HepG2 (cell line): ENCODE data around the gene DTD2. TPM values are rescaled to one million over a fixed set of nuclear protein-coding genes. Genes with fewer than 3 reads are reported as not detected.

Experiments used
- ARNTL ChIP-seq: sonication (generic); formaldehyde crosslinking; IDR thresholded peaks from 2 replicates; pipeline ENCODE4 v1.4.0; 2020; ENCODE audit warnings: mild to moderate bottlenecking, missing genetic modification reagents
- GTF2F1 ChIP-seq: fragments of 150-350 bp; IDR thresholded peaks from 2 replicates; pipeline ENCODE4 v1.6.1; 2014; ENCODE audit warnings: low read length
- KDM2A ChIP-seq: sonication (generic); formaldehyde crosslinking; IDR thresholded peaks from 2 replicates; pipeline ENCODE4 v1.4.0; 2020; ENCODE audit warnings: low read depth, missing genetic modification reagents, borderline replicate concordance
- MLLT10 ChIP-seq: sonication (generic); formaldehyde crosslinking; IDR thresholded peaks from 2 replicates; pipeline ENCODE4 v1.4.0; 2020; ENCODE audit warnings: missing genetic modification reagents
- ZNF121 ChIP-seq: sonication (generic); formaldehyde crosslinking; IDR thresholded peaks from 2 replicates; pipeline ENCODE4 v1.5.0; 2020; ENCODE audit warnings: mild to moderate bottlenecking, missing genetic modification reagents
- ZNF124 ChIP-seq: sonication (generic); formaldehyde crosslinking; IDR thresholded peaks from 2 replicates; pipeline ENCODE4 v1.4.0; 2020; ENCODE audit warnings: missing genetic modification reagents
- ZNF207 ChIP-seq: fragments of 450-650 bp; IDR thresholded peaks from 2 replicates; pipeline ENCODE4 v1.6.1; 2016; ENCODE audit warnings: antibody characterized with exemption, borderline replicate concordance
- ZNF879 ChIP-seq: sonication (generic); formaldehyde crosslinking; IDR thresholded peaks from 2 replicates; pipeline ENCODE4 v1.8.1; 2023; ENCODE audit warnings: missing genetic modification reagents
- ZZZ3 ChIP-seq: sonication (generic); formaldehyde crosslinking; IDR thresholded peaks from 2 replicates; pipeline ENCODE4 v1.4.0; 2020; ENCODE audit warnings: missing genetic modification reagents, mild to moderate bottlenecking, borderline replicate concordance
- polyA plus RNA-seq, 8 experiments: library from polyadenylated mRNA; depleted of rRNA in 3 of 8; stranded (reverse) in 7 of 8; unstranded in 1 of 8; fragments of >200 nt; fragmentation: Illumina TruSeq in 4 of 8; extraction: Trizol in 4 of 8; gene quantifications; 2 replicates each; pipeline versions ENCODE4 v1.2.1 to v1.2.3, GENCODE V29; 2011 to 2016; ENCODE audit warnings: low read depth in 4 of 8, missing spikeins in 1 of 8, mixed read lengths in 1 of 8; ENCODE audit not compliant: insufficient read depth in 1 of 8
- total RNA-seq, 5 experiments: library from RNA; depleted of rRNA; stranded (reverse); fragments of >200 nt; fragmentation: Illumina TruSeq; extraction: Trizol; gene quantifications; 2 replicates each; pipeline ENCODE4 v1.2.3, GENCODE V29; 2016; ENCODE audit warnings: low read depth in 1 of 5
- TF ChIP-seq, protein P1 (sequence below), 2 experiments: sonication (generic) in 1 of 2; formaldehyde crosslinking in 1 of 2; IDR thresholded peaks; 2 replicates each; pipeline versions ENCODE4 v1.6.1 to v1.9.0; 2014 to 2022; ENCODE audit warnings: antibody characterized with exemption in 1 of 2, borderline replicate concordance in 1 of 2, inconsistent platforms in 1 of 2, low read depth in 1 of 2, missing genetic modification reagents in 1 of 2
- TF ChIP-seq, protein P2 (sequence below): sonication (generic); formaldehyde crosslinking; IDR thresholded peaks from 2 replicates; pipeline ENCODE4 v1.5.0; 2020; ENCODE audit warnings: mild to moderate bottlenecking, missing genetic modification reagents, borderline replicate concordance
- TF ChIP-seq, protein P3 (sequence below): IDR thresholded peaks from 2 replicates; pipeline ENCODE4 v1.6.1; 2012; ENCODE audit warnings: low read length, improper control_type of control experiment
- TF ChIP-seq, protein P4 (sequence below): sonication (generic); formaldehyde crosslinking; IDR thresholded peaks from 2 replicates; pipeline ENCODE4 v1.4.0; 2020; ENCODE audit warnings: missing genetic modification reagents, borderline replicate concordance
- TF ChIP-seq, protein P5 (sequence below): sonication (generic); formaldehyde crosslinking; IDR thresholded peaks from 2 replicates; pipeline ENCODE4 v1.4.0; 2020; ENCODE audit warnings: missing genetic modification reagents

The DTD2 gene
- total and polyA plus RNA-seq, 2 of the 13 experiments (the other 11 are each of a cell fraction or from before 2014, with no cell fraction given), result 22.3 to 49.8 TPM

DNA sequence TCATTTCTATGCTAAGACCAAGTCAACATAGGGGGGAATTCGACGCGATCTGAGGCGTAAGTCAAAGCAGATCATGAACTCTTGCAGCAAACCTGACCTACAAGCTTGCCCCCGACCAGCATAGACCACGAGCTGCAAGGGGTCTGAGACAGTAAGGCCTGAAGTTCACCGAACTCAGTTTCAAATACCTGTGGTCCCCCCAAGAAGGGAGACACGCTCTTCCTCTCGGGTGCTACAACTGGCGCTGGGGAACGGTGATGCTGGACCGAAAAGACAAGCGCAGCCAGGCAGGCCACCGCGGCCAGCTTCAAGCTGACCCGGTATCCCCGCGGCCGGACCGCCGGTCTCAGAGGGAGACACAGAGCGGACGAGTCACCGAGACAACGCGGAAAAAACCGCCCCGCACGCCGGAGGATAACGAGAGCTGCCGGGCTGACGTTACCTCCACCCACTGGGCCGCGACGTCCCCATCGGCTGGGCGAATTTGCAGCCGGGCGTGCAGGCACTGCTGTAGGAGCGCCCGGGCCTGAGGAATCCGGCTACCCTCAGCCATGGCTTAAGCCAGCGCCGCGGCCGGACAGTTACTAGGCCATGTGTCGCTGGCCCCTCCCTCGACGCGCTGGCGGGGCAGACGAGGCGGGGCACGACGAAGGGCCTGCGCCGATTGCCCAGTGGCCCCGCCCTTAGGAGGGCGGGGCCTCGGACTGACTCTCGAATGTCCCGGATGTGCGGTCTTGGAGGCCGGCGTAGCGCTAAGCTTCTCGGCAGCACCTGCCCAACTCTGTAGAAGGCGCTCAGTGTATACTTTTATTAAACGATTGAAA, at the start of gene DTD2 (continued):
- TF ChIP-seq, protein P1, sequence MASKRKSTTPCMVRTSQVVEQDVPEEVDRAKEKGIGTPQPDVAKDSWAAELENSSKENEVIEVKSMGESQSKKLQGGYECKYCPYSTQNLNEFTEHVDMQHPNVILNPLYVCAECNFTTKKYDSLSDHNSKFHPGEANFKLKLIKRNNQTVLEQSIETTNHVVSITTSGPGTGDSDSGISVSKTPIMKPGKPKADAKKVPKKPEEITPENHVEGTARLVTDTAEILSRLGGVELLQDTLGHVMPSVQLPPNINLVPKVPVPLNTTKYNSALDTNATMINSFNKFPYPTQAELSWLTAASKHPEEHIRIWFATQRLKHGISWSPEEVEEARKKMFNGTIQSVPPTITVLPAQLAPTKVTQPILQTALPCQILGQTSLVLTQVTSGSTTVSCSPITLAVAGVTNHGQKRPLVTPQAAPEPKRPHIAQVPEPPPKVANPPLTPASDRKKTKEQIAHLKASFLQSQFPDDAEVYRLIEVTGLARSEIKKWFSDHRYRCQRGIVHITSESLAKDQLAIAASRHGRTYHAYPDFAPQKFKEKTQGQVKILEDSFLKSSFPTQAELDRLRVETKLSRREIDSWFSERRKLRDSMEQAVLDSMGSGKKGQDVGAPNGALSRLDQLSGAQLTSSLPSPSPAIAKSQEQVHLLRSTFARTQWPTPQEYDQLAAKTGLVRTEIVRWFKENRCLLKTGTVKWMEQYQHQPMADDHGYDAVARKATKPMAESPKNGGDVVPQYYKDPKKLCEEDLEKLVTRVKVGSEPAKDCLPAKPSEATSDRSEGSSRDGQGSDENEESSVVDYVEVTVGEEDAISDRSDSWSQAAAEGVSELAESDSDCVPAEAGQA (IDR thresholded peaks at IDR 0.05; ENCODE audit: low read depth), result peak; percentile 84
- TF ChIP-seq, protein P1 (CRISPR knock-in tag; IDR thresholded peaks at IDR 0.05; ENCODE audit: borderline replicate concordance), result peak; percentile 94
- TF ChIP-seq, protein P2, sequence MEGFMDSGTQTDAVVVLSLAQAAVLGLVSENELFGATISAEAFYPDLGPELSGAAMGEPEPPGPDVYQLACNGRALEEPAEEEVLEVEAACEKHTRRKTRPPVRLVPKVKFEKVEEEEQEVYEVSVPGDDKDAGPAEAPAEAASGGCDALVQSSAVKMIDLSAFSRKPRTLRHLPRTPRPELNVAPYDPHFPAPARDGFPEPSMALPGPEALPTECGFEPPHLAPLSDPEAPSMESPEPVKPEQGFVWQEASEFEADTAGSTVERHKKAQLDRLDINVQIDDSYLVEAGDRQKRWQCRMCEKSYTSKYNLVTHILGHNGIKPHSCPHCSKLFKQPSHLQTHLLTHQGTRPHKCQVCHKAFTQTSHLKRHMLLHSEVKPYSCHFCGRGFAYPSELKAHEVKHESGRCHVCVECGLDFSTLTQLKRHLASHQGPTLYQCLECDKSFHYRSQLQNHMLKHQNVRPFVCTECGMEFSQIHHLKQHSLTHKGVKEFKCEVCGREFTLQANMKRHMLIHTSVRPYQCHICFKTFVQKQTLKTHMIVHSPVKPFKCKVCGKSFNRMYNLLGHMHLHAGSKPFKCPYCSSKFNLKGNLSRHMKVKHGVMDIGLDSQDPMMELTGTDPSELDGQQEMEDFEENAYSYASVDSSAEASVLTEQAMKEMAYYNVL (CRISPR knock-in tag), result peak; percentile 98; the same call in 1 of the 2 replicates
- TF ChIP-seq ZZZ3 (CRISPR knock-in tag), result peak; percentile 99
- TF ChIP-seq ZNF879, result peak; percentile 94
- TF ChIP-seq KDM2A (CRISPR knock-in tag), result peak; percentile 100
- peak; percentile 87 for TF ChIP-seq ZNF121 (CRISPR knock-in tag)
- peak; percentile 96 for TF ChIP-seq ARNTL (CRISPR knock-in tag)
- TF ChIP-seq MLLT10 (CRISPR knock-in tag), result peak; percentile 90; the same call in 1 of the 2 replicates
- TF ChIP-seq, protein P3, sequence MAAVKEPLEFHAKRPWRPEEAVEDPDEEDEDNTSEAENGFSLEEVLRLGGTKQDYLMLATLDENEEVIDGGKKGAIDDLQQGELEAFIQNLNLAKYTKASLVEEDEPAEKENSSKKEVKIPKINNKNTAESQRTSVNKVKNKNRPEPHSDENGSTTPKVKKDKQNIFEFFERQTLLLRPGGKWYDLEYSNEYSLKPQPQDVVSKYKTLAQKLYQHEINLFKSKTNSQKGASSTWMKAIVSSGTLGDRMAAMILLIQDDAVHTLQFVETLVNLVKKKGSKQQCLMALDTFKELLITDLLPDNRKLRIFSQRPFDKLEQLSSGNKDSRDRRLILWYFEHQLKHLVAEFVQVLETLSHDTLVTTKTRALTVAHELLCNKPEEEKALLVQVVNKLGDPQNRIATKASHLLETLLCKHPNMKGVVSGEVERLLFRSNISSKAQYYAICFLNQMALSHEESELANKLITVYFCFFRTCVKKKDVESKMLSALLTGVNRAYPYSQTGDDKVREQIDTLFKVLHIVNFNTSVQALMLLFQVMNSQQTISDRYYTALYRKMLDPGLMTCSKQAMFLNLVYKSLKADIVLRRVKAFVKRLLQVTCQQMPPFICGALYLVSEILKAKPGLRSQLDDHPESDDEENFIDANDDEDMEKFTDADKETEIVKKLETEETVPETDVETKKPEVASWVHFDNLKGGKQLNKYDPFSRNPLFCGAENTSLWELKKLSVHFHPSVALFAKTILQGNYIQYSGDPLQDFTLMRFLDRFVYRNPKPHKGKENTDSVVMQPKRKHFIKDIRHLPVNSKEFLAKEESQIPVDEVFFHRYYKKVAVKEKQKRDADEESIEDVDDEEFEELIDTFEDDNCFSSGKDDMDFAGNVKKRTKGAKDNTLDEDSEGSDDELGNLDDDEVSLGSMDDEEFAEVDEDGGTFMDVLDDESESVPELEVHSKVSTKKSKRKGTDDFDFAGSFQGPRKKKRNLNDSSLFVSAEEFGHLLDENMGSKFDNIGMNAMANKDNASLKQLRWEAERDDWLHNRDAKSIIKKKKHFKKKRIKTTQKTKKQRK, result no peak
- TF ChIP-seq, protein P4, sequence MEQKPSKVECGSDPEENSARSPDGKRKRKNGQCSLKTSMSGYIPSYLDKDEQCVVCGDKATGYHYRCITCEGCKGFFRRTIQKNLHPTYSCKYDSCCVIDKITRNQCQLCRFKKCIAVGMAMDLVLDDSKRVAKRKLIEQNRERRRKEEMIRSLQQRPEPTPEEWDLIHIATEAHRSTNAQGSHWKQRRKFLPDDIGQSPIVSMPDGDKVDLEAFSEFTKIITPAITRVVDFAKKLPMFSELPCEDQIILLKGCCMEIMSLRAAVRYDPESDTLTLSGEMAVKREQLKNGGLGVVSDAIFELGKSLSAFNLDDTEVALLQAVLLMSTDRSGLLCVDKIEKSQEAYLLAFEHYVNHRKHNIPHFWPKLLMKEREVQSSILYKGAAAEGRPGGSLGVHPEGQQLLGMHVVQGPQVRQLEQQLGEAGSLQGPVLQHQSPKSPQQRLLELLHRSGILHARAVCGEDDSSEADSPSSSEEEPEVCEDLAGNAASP (CRISPR knock-in tag), result peak; percentile 84
- TF ChIP-seq GTF2F1, result peak; percentile 87
- TF ChIP-seq, protein P5, sequence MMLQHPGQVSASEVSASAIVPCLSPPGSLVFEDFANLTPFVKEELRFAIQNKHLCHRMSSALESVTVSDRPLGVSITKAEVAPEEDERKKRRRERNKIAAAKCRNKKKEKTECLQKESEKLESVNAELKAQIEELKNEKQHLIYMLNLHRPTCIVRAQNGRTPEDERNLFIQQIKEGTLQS, result peak; percentile 88
- TF ChIP-seq ZNF124, result peak; percentile 94
- no peak for TF ChIP-seq ZNF207
